ENCODE data around the gene MAPK1. TPM values are rescaled to one million over a fixed set of nuclear protein-coding genes. Genes with fewer than 3 reads are reported as not detected.

Gene MAPK1
- total and polyA plus RNA-seq, 9 of the 15 experiments (the other 6 are each of a cell fraction or from before 2014, with no cell fraction given): 46.3 to 575 (median 283) TPM

- peak; percentile 86; the same call in 1 of the 2 replicates for TF ChIP-seq NR1H2 (CRISPR knock-in tag; IDR thresholded peaks at IDR 0.05)
- peak; percentile 97; the same call in 1 of the 2 replicates for TF ChIP-seq RERE (CRISPR knock-in tag; IDR thresholded peaks at IDR 0.05; ENCODE audit: borderline replicate concordance)
- peak; percentile 85; the same call in 1 of the 2 replicates for TF ChIP-seq THAP7 (CRISPR knock-in tag; IDR thresholded peaks at IDR 0.05)
- 0 out of 2 replicates have a peak, but pooled peaks have one; percentile 58 for TF ChIP-seq CUX1 (CRISPR knock-in tag; IDR thresholded peaks at IDR 0.05)
- TF ChIP-seq HCFC1 (IDR thresholded peaks at IDR 0.05; ENCODE audit: low read depth, low read length): no peak
- peak; percentile 100 for TF ChIP-seq ARID3A (IDR thresholded peaks at IDR 0.05; ENCODE audit: borderline replicate concordance, low read depth, low read length)
- TF ChIP-seq SIX5 (IDR thresholded peaks at IDR 0.05; ENCODE audit: borderline replicate concordance in 1 of 2, insufficient read depth in 1 of 2, low read depth in 1 of 2, low read length in 2 of 2): no peak
- TF ChIP-seq NUFIP1 (IDR thresholded peaks at IDR 0.05; ENCODE audit: partially characterized antibody): no peak
- 0 out of 2 replicates have a peak, but pooled peaks have one; percentile 41 for TF ChIP-seq MXI1 (IDR thresholded peaks at IDR 0.05; ENCODE audit: low read depth, low read length)
These were observed 75.5 kb downstream of the MAPK1 start (continued) for GRCh38 chr22:21791635-21792625.
